Keratinocyte (primary cell): ENCODE results near the gene MIGA2. TPM values are rescaled to one million over a fixed set of nuclear protein-coding genes. Genes with fewer than 3 reads are reported as not detected.

Source experiments
- DNase-seq: peaks from one replicate; pipeline ENCODE4 v3.0.0-alpha.2; 2011; ENCODE audit warnings: low read depth, missing footprints, low spot score
- FAIRE-seq: peaks from 2 replicates; lab custom pipeline; 2011; peaks lifted over from hg19 to GRCh38; lab: Jason Lieb, UNC
- H2AFZ ChIP-seq: 2 replicates; pipeline ENCODE4 v1.6.0; 2012; ENCODE audit warnings: low read length, control low read depth, inconsistent platforms; ENCODE audit not compliant: control insufficient read depth
- H3K27ac ChIP-seq: 2 replicates; pipeline ENCODE4 v1.5.1; 2011; ENCODE audit warnings: low read length; ENCODE audit not compliant: control insufficient read depth, insufficient read depth
- H3K27me3 ChIP-seq: 3 replicates; pipeline ENCODE4 v1.6.0; 2011; ENCODE audit warnings: low read length; ENCODE audit not compliant: control insufficient read depth, insufficient read depth; ENCODE audit errors: extremely low read depth
- H3K36me3 ChIP-seq, 2 experiments: 2 replicates in 1 of 2; 3 replicates in 1 of 2; pipeline ENCODE4 v1.5.1; 2011; ENCODE audit warnings: low read length in 2 of 2, mild to moderate bottlenecking in 1 of 2; ENCODE audit not compliant: control insufficient read depth in 2 of 2, insufficient read depth in 2 of 2; ENCODE audit errors: extremely low read depth in 1 of 2
- H3K4me1 ChIP-seq: 3 replicates; pipeline ENCODE4 v1.5.1; 2011; ENCODE audit warnings: low read length; ENCODE audit not compliant: control insufficient read depth, insufficient read depth; ENCODE audit errors: extremely low read depth
- H3K4me2 ChIP-seq: 3 replicates; pipeline ENCODE4 v1.6.0; 2011; ENCODE audit warnings: low read depth, low read length; ENCODE audit not compliant: control insufficient read depth, insufficient read depth; ENCODE audit errors: extremely low read depth
- H3K4me3 ChIP-seq, 3 experiments: fragments of 200-600 bp in 1 of 3; sonication (generic) in 1 of 3; 2 replicates in 2 of 3; 3 replicates in 1 of 3; pipeline ENCODE4 v1.5.1; 2011 to 2016; ENCODE audit warnings: low read length in 3 of 3, mild to moderate bottlenecking in 3 of 3, control low read depth in 2 of 3, inconsistent platforms in 1 of 3, low read depth in 1 of 3, mixed read lengths in 1 of 3, mixed run types in 1 of 3, moderate library complexity in 1 of 3; ENCODE audit not compliant: control insufficient read depth in 2 of 3, insufficient read depth in 2 of 3; ENCODE audit errors: extremely low read depth in 1 of 3
- H3K79me2 ChIP-seq: 2 replicates; pipeline ENCODE4 v1.6.0; 2012; ENCODE audit warnings: low read length; ENCODE audit not compliant: control insufficient read depth, insufficient read depth
- H3K9ac ChIP-seq: 3 replicates; pipeline ENCODE4 v1.6.0; 2011; ENCODE audit warnings: low read length; ENCODE audit not compliant: control insufficient read depth, insufficient read depth; ENCODE audit errors: extremely low read depth
- H3K9me1 ChIP-seq: 3 replicates; pipeline ENCODE4 v1.6.0; 2011; ENCODE audit warnings: low read length; ENCODE audit not compliant: control insufficient read depth, insufficient read depth; ENCODE audit errors: extremely low read depth
- H3K9me3 ChIP-seq: 2 replicates; pipeline ENCODE4 v1.5.1; 2012; ENCODE audit warnings: low read depth, low read length; ENCODE audit not compliant: control insufficient read depth
- H4K20me1 ChIP-seq: 3 replicates; pipeline ENCODE4 v1.6.0; 2011; ENCODE audit warnings: low read length; ENCODE audit not compliant: control insufficient read depth, insufficient read depth; ENCODE audit errors: extremely low read depth
- EZH2 ChIP-seq: IDR thresholded peaks from one replicate; pipeline ENCODE4 v1.6.1; 2012; ENCODE audit warnings: inconsistent platforms, mild to moderate bottlenecking, low read length, moderate library complexity
- dilution Hi-C: fragments of 300-500 bp; cut with MboI; formaldehyde crosslinking; loops from one replicate; pipeline ENCODE4 v1.7.0; 2020; ENCODE audit warnings: low sequenced_read_pairs; ENCODE audit not compliant: extremely low pct_ligation_motif_present
- polyA plus RNA-seq, 5 experiments: library from polyadenylated mRNA; depleted of rRNA in 3 of 5; stranded (reverse) in 3 of 5; stranded (forward) in 1 of 5; unstranded in 1 of 5; fragments of >200 nt; gene quantifications; 1 replicate in 1 of 5; 2 replicates in 3 of 5; 3 replicates in 1 of 5; pipeline versions ENCODE4 v1.2.1 to v1.2.3, GENCODE V29; 2011 to 2012; ENCODE audit warnings: missing spikeins in 2 of 5, low read depth in 1 of 5, low replicate concordance in 1 of 5
- TF ChIP-seq, protein P1 (sequence below), 3 experiments: IDR thresholded peaks in 1 of 3; conservative IDR thresholded peaks in 1 of 3; optimal IDR thresholded peaks in 1 of 3; 2 replicates in 2 of 3; 3 replicates in 1 of 3; pipeline versions ENCODE3 to v1.5.1; 2011; ENCODE audit warnings: low read length in 3 of 3, mild to moderate bottlenecking in 3 of 3, moderate library complexity in 2 of 3, control low read depth in 1 of 3, inconsistent platforms in 1 of 3; ENCODE audit not compliant: insufficient read depth in 2 of 3; ENCODE audit errors: extremely low read depth in 1 of 3

Gene MIGA2
- polyA plus RNA-seq, 1 donor (not counting 4 experiments of a cell fraction or from before 2014, with no cell fraction given): 8.5 TPM

GRCh38 chr9:129060991-129061390 lies 24.6 kb downstream of the MIGA2 start:
- Histone ChIP-seq H2AFZ (no peak overlapping the region), H3K27ac (no peak overlapping the region), H3K27me3 (no peaks in the 10 kb centered on the region), H3K9ac (no peak overlapping the region), H3K9me1 (no peaks in the 10 kb centered on the region), H3K4me1 (no peaks in the 10 kb centered on the region), H3K79me2 (no peaks in the 10 kb centered on the region), H3K36me3 (peaks cover 21 to 31% of the 10 kb centered on the region in 2 experiments), H3K4me3 (no peak overlapping the region), H3K9me3 (no peaks in the 10 kb centered on the region), H3K4me2 (no peak overlapping the region), H4K20me1 (no peaks in the 10 kb centered on the region)
- no peak for DNase-seq
- no peak for FAIRE-seq
- no peak for TF ChIP-seq EZH2
- TF ChIP-seq, protein P1, sequence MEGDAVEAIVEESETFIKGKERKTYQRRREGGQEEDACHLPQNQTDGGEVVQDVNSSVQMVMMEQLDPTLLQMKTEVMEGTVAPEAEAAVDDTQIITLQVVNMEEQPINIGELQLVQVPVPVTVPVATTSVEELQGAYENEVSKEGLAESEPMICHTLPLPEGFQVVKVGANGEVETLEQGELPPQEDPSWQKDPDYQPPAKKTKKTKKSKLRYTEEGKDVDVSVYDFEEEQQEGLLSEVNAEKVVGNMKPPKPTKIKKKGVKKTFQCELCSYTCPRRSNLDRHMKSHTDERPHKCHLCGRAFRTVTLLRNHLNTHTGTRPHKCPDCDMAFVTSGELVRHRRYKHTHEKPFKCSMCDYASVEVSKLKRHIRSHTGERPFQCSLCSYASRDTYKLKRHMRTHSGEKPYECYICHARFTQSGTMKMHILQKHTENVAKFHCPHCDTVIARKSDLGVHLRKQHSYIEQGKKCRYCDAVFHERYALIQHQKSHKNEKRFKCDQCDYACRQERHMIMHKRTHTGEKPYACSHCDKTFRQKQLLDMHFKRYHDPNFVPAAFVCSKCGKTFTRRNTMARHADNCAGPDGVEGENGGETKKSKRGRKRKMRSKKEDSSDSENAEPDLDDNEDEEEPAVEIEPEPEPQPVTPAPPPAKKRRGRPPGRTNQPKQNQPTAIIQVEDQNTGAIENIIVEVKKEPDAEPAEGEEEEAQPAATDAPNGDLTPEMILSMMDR (optimal IDR thresholded peaks at IDR 0.05 in 1 of 3, IDR thresholded peaks at IDR 0.05 in 1 of 3, conservative IDR thresholded peaks at IDR 0.05 in 1 of 3; ENCODE audit: extremely low read depth in 1 of 3, insufficient read depth in 2 of 3, low read length in 3 of 3): no peak
- dilution Hi-C loops: no loop called here

GRCh38 chr9:129063061-129063460 lies 26.6 kb downstream of the MIGA2 start:
- dilution Hi-C loops: no loop called here
- Histone ChIP-seq H2AFZ (no peak overlapping the region), H3K36me3 (peaks cover 25 to 36% of the 10 kb centered on the region in 2 experiments), H3K4me3 (no peak overlapping the region), H3K9me3 (no peaks in the 10 kb centered on the region), H3K27ac (no peak overlapping the region), H3K27me3 (no peaks in the 10 kb centered on the region), H3K4me2 (no peak overlapping the region), H4K20me1 (no peaks in the 10 kb centered on the region), H3K79me2 (no peaks in the 10 kb centered on the region), H3K9me1 (no peaks in the 10 kb centered on the region), H3K4me1 (no peaks in the 10 kb centered on the region), H3K9ac (no peak overlapping the region)
- no peak for DNase-seq
- FAIRE-seq: no peak
- TF ChIP-seq EZH2: no peak

DNA sequence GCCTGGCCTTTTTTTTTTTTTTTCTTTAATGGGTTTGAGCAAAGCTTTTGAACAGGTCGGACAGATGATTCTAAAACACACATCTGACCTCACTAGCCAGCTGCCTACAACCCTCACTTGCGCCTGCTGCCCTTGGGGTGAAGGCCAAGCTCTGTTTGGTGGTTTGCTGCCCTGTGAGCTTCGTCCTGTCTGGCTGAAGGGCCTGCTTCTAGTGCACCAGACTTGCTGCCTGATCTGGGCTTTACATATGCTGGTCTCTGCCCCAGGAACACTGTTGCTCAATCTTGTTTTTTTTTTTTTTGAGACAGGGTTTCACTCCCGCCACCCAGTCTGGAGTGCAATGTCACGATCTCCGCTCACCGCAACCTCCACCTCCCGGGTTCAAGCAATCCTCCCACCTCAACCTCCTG lies 28.1 kb downstream of the MIGA2 start:
- DNase-seq (no peak), FAIRE-seq (no peak)
- Histone ChIP-seq H4K20me1 (no peaks in the 10 kb centered on the region), H3K9me1 (no peaks in the 10 kb centered on the region), H3K4me2 (no peak overlapping the region), H3K4me1 (no peaks in the 10 kb centered on the region), H3K9ac (no peak overlapping the region), H3K27me3 (no peaks in the 10 kb centered on the region), H3K9me3 (no peaks in the 10 kb centered on the region), H3K27ac (no peak overlapping the region), H3K36me3 (peaks cover 22 to 37% of the 10 kb centered on the region in 2 experiments), H3K79me2 (no peaks in the 10 kb centered on the region), H3K4me3 (no peak overlapping the region), H2AFZ (no peak overlapping the region)
- TF ChIP-seq EZH2: no peak
- TF ChIP-seq, protein P1 (optimal IDR thresholded peaks at IDR 0.05 in 1 of 3, IDR thresholded peaks at IDR 0.05 in 1 of 3, conservative IDR thresholded peaks at IDR 0.05 in 1 of 3; ENCODE audit: extremely low read depth in 1 of 3, insufficient read depth in 2 of 3, low read length in 3 of 3): no peak
- dilution Hi-C loops: no loop called here
